ENCODE measurements around the gene PDE6B.
"Not testable (repeated sequence)": the region's sequence is repeated elsewhere in the genome, so short reads cannot be mapped to it uniquely, and the experiment has no call there.

The PDE6B gene

DNA sequence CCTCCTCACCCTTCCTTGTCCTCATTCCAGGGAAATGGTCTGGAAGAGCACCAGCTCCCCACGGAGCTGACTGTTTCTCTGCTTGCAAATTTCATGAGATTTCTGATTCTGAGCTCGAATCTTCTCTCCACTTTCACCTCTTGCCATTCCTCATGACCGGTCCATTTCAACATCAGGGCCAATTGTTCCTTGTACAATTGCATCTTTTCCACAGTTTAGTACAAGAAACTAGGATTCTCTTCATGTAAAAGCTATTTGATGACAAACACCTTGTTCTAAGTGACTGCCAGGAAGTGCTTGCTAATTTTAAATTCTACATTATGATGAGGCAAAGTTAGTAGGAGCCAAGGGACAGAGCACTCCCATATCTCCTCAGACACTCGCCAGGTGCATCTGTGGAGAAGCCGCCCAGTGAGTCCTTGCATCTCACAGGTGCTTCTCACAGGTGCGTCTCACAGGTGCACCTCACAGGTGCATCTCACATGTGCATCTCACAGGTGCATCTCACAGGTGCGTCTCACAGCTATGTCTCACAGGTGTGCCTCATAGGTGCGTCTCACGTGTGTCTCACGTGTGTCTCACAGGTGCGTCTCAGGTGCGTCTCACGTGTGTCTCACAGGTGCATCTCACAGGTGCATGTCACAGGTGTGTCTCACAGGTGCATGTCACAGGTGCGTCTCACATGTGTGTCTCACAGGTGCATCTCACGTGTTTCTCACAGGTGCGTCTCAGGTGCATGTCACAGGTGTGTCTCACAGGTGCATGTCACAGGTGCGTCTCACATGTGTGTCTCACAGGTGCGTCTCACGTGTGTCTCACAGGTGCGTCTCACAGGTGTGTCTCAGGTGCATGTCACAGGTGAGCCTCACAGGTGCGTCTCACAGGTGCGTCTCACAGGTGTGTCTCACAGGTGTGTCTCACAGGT is 3.0 kb upstream of the PDE6B start:
- no peak for DNase-seq (ENCODE audit: low spot score)

DNA sequence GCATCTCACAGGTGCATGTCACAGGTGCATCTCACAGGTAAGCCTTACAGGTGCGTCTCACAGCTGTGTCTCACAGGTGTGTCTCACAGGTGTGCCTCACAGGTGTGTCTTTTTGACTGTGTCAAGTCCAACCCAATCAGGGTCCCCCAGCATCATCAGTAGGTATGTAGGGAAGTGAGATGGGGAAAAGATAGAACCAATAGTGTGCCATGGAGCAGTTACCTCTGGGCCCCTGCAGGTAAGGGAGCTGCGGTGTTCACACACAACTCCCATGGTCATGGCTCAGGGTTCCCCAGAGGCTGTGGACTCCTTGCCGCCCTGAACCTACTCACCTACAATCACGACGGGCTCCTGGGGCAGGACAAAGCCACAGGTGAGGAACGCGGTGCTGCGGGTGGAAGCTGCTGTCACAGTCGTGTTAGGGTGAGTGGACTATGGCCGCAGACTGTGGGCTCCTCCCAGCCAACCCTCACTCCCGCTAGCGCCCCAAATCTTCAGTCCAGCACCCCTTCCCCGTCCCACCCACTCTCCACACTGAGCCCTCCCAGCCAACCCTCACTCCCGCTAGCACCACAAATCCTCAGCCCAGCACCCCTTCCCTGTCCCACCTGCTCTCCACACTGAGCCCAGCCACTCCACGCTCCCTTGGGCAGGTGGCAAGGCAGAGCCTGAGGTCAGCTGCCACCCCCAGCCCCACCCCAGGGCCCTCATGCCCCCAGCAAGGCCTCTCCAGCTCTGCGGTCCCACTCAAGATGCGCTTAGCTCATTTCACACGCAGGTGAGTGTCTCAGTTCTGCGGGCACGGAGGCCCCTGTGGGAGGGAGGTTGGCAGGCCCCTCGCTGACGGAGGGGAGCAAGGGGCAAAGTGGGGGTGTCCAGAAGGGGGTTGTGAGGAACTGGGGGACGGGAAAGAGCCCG is 2.1 kb upstream of the PDE6B start:
- no peak for DNase-seq (ENCODE audit: low spot score)

DNA sequence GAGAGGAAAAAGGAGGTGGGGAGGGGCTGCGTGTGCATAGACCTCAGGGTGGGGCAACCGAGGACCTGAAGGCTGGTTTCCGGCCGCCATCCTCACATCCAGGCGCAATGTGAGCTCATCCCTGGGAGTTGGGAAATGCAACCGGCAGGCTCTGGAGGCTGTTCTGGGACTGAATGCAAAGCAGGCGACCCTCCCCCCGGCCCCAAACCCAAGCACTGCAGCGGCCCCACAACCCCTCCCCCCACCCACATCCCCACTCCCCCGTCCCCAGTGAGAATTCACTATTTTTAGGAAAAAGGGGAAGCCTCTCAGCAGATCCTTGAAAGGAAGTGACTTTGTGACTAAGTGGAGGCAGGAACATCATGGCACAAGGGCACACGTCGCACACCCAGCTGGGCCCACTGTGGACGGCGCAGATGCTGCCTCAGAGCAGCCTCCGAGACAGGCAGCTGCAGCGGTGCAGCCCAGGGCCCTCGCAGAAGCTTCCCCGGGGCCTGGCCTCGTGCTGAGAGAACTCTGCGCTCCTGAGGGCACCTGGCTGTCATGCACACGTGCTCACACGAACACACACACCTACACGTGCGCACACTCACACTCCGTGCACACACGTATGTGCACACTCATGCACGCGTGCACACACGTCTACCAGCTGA is 1.3 kb upstream of the PDE6B start:
- no peak for DNase-seq (ENCODE audit: low spot score)

GRCh38 chr4:625631-626161 is 323 bp downstream of the PDE6B start:
- DNase-seq (ENCODE audit: low spot score), result no peak

DNA sequence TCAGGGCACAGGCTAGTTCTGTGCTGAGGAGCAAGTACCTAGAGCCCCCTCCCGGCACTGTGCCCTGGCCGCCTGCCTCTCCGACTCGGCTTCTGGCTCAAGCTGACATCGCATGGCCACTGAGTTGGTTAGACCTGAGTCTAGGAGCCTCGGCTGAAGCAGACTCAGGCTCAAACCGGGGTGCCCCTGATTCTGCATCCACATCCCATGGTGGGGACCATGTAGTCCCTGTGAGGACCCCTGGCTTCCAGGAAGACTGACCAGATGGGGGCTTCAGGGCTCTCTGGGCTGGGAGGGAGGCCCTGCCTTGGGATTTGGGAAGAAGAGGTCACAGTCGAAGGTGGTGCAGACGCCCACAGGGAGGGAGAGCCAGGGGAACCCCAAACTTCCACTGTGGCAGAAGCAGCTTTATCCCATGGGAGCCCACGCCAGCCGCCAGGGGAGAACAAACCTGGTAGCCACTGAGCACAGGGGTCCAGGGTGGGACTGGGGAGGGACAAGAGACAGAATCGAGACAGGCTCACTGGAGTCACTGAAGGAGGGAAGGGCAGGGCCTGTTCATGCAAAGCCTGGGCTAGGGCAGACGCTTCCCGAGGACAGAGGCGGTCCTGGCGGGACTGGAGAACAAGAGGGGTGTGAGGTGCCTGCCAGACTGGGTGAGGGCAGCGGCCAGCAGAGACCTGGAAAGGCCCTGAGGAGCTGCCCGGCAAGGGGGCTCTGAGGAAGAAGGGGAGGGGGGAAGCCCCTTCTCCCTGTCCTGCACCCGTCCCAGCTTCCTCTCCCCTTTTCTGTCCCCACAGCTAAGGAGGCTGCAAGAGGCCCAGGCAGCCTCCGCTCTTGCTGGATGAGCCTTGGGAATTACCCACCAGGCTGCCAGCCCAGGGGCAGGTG is 1.1 kb downstream of the PDE6B start:
- no peak for DNase-seq (ENCODE audit: low spot score)

- no peak for DNase-seq (ENCODE audit: low spot score)
Observed at GRCh38 chr4:627347-628125, 2.2 kb downstream of the PDE6B start.

DNA sequence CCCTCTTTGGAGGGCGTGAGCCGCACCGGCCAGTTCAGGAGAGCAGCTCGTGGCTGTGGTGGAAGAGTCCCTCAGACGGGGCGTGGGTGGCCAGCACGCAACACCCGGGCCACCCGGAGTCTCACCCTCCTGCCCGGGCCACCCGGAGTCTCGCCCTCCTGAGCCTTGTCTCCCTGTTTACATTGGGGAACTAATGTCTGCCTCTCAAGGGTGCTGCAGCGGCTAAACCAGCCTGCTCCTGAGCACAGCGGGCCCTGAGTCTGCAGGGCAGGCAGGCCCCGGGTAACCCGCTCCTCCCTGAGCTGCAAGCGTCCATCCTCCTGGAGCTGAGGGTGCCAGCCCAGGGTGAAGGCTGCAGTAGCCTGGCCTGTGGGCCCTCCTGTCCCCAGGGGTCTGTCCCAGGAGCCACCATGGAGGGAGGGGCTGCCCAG is 3.0 kb downstream of the PDE6B start:
- no peak for DNase-seq (ENCODE audit: low spot score)

DNA sequence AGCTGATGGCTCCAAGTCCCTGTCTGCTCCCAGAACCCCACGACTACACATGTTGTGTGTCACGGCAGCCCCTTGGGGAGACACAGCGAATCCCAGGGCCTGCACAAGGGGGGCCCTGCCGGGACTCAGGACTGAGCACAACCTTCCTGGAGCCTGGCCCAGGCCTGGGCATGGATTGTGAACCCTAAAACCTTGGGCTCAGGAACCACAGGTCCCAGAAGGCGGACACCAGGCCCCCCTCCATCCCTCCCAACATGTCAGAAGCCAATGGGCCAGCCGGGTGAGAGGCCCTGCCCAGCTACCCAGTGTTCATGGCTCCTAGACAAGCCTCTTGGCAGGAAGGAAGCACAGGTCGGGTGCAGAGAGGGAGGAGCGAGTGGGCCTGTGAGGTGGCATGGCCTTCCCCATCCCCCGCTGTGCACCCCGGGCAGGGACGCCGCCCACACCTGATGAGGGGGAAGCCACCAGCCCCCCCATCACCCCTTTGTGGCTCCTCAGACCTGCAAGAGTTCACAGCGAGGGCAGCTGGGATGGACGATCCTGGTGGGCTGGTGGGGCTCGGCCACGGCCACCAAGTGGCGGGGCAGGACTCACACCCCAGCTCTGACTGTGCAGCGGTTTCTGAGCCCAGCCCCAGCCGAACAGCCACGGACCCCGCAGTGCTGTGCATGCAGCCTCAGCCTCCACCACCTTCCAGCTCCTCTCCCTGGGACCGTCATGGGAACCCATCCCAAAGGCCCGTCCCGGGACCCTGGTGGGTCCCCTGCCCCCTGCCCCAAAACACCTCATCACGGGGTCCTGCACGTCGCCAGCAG is 3.7 kb downstream of the PDE6B start:
- DNase-seq (ENCODE audit: low spot score), result no peak

GRCh38 chr4:629636-629914 is 4.2 kb downstream of the PDE6B start:
- no peak for DNase-seq (ENCODE audit: low spot score)

GRCh38 chr4:629915-630641 is 4.7 kb downstream of the PDE6B start:
- DNase-seq (ENCODE audit: low spot score), result no peak

- DNase-seq (ENCODE audit: low spot score), result no peak
Observed at GRCh38 chr4:630656-631055, 5.3 kb downstream of the PDE6B start.

DNA sequence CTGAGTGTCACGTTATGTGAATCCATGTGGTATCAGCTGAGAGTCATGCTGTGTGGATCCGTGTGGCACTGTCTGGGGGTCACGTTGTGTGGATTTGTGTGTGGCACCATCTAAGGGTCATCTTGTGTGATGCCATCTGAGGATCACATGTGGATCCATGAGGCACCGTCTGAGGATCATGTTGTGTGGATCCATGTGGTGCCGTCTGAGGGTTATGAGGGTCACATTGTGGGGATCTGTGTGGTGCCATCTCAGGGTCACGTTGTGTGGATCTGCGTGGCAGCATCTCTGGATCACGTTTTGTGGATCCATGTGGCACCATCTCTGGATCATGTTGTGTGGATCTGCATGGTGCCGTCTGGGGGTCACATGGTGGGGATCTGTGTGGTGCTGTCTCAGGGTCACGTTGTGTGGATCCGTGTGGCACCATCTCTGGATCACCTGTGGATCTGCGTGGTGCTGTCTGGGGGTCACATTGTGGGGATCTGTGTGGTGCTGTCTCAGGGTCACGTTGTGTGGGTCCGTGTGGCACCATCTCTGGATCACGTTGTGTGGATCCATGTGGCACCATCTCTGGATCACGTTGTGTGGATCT is 6.9 kb downstream of the PDE6B start:
- DNase-seq (ENCODE audit: low spot score), result no peak

GRCh38 chr4:632926-633325 is 7.6 kb downstream of the PDE6B start:
- no peak for DNase-seq (ENCODE audit: low spot score)

- DNase-seq (ENCODE audit: low spot score), result no peak
Observed at GRCh38 chr4:633406-633805, 8.0 kb downstream of the PDE6B start.

DNA sequence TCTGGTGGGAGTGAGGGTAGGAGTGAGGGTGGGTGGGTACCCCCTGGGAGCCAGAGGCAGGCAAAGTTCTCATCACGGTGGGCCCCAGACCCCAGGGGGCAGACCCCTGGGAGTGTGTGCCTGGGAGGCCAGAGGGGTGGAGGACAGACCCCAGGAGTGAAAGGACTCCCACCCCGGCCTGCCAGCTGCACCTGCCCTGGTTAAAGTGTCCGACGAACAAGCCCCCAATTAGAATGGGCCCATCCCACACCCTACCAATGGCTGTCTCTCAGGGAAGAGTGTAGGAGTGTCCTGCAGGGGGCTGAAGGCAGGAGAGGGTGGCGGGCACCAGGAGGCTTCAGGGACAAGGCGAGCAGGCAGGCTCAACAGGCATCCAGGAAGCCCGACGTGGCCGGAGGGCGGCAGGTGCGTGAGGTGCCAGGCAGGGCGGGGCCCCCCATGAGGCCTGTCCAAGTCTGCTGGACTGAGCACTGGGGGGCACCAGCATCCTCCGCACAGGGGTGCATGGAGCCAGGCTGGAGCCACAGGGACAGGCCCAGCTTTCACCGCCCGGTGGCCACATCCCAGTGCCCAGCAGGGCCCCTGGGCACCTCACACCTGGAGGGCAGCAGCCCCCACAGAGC is 8.7 kb downstream of the PDE6B start:
- DNase-seq (ENCODE audit: low spot score), result no peak

DNA sequence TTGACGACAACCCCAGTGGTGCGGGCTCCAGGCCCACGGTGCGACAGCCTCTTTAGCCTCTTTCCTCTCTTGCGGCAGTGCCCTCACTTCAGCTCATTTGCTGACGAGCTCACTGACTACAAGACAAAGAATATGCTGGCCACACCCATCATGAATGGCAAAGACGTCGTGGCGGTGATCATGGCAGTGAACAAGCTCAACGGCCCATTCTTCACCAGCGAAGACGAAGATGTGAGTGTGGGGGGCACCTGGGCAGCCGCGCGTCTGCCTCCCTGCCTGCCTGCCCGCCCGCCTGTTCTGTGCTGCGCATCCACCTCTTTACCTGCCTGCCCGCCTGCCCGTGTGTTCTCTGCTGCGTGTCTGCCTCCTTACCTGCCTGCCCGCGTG is 9.2 kb downstream of the PDE6B start:
- no peak for DNase-seq (ENCODE audit: low spot score)

DNA sequence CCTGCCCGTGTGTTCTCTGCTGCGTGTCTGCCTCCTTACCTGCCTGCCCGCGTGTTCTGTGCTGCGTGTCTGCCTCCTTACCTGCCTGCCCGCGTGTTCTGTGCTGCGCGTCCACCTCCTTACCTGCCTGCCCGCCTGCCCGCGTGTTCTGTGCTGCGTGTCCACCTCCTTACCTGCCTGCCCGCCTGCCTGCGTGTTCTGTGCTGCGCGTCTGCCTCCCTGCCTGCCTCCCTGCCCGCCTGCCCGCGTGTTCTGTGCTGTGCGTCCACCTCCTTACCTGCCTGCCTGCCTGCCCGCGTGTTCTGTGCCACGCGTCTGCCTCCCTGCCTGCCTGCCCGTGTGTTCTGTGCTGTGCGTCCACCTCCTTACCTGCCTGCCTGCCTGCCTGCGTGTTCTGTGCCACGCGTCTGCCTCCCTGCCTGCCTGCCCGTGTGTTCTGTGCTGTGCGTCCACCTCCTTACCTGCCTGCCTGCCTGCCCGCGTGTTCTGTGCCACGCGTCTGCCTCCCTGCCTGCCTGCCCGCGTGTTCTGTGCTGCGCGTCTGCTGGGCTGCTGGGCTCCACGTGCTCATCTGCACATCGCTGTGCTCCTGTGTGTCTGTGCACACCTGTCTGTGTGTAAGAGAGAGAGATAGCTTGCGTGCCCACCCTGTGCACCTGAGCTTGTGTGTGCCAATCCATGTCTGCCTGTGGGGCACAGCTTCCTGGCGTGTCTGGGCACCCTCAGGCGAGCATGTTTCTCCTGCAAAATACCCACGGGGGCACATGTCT is 9.9 kb downstream of the PDE6B start:
- not testable (repeated sequence) for DNase-seq (ENCODE audit: low spot score)

Data from activated CD4-positive, alpha-beta T cell treated with anti-CD3 and anti-CD28 coated beads, Interleukin-2, Interleukin-4, amounts not matched to agents 100 ng/mL and 50 ng/mL, durations not matched to agents 16 hours and 8 hours (primary cell).